HG03196 (cell line): Measurements from ENCODE around the gene HDAC10.

Experiments
- ATAC-seq: cut with Tn5 transposase; IDR thresholded peaks from one replicate; pipeline ENCODE4 v1.9.1; 2021; ENCODE audit not compliant: unreplicated experiment

The HDAC10 gene

DNA sequence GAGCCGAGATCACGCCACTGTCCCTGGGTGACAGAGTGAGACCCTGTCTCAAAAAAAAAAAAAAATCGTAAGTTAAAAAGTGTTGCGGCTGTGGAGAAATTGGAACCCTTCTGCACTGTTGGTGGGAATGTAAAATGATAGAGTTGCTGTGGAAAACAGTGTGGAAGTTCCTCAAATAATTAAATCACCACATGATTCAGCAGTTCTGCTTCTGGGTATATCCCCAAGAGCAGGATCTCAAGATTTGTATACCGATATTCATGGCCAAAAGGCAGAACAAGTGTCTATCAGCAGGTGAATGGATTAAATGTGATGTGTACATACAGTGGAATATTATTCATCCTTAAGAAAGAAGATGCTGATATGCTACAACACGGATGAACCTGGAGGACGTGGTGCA lies 46.5 kb downstream of the HDAC10 start:
- ATAC-seq: no peak

DNA sequence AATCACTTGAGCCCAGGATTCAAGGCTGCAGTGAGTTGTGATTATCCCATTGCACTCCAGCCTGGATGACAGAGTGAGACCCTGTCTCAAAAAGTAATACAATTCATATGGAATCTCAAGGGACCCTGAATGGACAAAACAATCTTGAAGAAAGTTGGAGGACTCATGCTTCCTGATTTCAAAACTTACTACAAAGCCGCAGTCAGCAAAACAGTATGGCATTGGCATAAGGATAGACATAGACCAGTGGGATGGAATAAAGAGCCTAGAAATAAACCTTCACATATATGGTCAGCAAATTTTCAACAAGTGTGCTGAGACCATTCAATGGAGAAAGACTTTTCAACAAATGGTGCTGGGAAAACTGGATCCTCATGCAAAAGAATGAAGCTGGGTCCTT lies 47.8 kb downstream of the HDAC10 start:
- no peak for ATAC-seq

GRCh38 chr22:50202130-50202666 lies 48.9 kb downstream of the HDAC10 start:
- ATAC-seq: no peak

DNA sequence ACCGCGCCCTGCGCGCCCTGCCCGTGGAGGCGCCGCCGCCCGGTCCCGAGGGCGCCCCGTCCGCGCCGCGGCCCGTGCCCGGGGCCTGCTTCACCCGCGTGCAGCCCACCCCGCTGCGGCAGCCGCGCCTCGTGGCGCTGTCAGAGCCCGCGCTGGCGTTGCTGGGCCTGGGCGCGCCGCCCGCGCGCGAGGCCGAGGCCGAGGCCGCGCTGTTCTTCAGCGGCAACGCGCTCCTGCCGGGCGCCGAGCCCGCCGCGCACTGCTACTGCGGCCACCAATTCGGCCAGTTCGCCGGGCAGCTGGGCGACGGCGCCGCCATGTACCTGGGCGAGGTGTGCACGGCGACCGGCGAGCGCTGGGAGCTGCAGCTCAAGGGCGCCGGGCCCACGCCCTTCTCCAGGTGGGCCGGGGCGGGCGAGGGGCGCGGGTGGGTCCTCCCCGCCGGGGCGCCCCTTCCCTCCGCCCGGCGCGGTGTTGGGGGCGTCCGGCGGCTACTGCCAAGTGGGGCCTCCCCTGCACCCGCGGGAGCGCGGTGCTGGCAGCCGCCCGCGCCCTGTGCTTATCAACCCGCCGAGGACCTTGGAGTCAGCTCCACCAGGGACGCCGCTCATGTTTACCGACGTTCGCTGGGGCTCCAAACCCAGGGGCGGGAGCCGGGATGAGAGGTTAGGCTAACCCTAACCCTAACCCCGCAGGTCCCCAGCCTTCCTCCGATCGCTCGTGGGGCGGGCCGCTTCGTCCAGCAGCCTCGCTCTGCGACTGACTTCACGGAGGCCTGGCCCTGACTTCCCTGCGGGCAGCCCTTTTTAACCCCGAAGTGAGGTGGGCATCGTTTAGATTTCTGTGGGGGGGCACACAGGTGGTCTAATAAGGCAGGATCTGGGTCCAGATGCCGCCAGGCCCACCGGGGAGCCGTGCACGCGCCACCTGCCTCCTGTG lies 49.6 kb downstream of the HDAC10 start:
- ATAC-seq: peak; percentile 12

GRCh38 chr22:50200461-50201190 lies 50.4 kb downstream of the HDAC10 start, which contains the start of gene SELENOO:
Gene SELENOO (plus strand): TSS chr22:50201011. CDS start chr22:50201037, 26 bp downstream.
- peak; percentile 66 for ATAC-seq

DNA sequence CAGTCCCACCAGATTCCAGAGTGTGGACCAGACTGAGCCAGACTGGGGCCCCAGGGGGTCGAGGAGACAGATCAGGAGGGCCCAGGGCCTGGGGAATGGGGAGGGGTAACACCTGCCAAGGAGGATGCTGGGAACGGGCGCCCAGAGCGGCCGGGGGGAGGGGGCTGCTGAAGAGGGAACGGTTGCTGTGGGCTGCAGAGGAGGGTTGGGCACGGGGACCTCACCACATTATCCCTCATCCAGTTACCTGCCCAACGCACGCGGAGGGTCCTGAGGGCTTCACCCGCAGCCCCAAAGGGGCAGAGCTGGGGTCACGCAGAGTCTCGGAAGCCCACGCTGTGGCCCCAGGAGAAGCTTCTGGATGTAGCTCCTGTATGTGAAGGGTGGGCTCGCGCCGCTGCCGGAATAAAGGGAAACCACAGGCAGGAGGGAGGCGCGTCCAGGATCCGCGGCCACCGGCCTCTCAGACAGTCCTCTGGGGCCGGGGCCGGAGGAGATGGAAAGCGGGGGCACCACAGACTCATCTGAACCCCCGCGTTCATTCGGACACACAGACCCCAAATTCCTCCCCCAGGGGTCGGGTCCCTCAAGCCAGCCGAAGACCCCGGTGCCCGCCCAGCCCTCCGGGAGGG lies 51.1 kb downstream of the HDAC10 start:
- no peak for ATAC-seq

- no peak for ATAC-seq
Measured at GRCh38 chr22:50199251-50199721, 51.8 kb downstream of the HDAC10 start.

GRCh38 chr22:50198624-50199017 lies 52.4 kb downstream of the HDAC10 start:
- no peak for ATAC-seq

DNA sequence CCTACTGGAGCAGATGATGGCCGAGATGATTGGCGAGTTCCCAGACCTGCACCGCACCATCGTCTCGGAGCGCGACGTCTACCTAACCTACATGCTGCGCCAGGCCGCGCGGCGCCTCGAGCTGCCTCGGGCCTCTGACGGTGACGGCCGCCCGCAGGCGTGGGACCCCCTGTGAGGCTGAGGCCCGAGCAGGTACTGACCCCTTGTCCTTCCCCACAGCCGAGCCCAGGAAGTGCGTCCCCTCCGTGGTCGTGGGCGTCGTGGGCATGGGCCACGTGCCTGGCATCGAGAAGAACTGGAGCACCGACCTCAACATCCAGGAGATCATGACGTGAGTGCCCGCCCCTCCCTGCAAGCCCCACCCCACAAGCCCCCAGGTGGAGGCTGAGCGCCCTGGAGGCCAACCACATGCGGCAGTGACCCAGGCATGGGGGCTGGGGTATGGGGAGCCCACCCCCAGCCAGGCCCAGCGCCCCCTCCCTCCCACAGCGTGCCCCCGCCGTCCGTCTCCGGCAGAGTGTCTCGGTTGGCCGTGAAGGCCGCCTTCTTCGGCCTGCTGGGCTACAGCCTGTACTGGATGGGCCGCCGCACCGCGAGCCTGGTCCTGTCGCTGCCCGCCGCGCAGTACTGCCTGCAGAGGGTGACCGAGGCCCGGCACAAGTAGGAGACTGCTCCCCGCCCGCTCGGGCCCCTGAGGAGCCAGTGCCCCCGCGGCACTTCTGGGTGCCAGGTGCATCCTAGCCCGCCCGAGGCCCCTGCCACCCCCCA lies 53.0 kb downstream of the HDAC10 start:
- ATAC-seq: no peak

- ATAC-seq: no peak
Measured at GRCh38 chr22:50197000-50197800, 53.9 kb downstream of the HDAC10 start.

DNA sequence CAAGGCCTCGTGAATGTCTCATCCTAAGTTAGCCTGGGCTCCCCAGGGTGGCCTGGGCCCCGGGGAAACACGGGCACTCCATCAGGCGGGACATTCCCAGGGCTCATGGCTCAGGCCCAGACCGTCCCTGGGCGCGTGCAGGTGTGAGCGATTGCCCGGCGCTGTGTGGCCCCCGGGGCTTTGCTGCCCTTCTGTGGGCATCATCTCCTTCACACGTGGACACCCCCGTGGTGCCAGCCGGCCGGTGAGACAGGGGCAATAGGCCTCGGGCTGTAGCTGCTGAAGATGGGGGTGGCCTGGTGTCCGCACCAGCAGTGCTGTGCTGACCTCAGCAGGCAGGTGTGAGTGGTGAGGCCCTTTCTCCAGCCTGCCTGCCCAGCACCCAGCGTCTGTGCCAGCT lies 54.8 kb downstream of the HDAC10 start:
- no peak for ATAC-seq
